ENCODE data around the gene PELI3. TPM values are rescaled to one million over a fixed set of nuclear protein-coding genes. Genes with fewer than 3 reads are reported as not detected.

PELI3 gene
- total RNA-seq, 4 donors from 2014 or later: 6.3 to 17.2 (median 8.8) TPM

DNA sequence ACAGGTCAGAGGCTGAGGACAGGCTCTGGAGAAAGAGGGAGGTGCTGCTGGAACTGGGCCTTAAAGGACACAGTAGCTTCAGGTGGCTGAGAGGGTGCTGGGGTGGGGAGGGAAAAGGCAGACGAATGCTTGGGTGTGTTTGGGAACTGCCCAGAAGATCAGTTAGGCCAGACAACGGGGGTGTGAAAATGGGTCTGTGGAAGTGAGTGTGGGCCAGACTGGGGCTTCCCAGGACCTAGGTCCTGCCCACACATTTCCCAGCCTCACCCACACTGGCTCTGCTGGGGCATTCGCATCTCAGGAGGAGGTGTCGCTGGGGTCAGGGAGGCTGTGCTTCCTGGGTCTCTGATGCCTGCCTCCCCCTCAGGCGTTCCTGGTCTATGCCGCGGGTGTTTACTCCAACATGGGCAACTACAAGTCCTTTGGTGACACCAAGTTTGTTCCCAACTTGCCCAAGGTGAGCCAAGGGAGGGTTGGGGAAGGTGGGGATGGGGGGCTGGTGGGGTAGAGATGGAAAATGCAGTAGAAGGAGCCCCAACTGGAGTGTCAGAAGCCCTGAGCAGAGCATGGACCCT, 18.2 kb downstream of the PELI3 start:
- Histone ChIP-seq H3K27me3 (no peaks in the 10 kb centered on the region), H3K27ac (no peak overlapping the region), H3K4me3 (no peak overlapping the region), H3K4me1 (peaks cover 4 to 10% (median 7%) of the 10 kb centered on the region in 3 donors), H3K36me3 (peaks cover 0 to 80% (median 6%) of the 10 kb centered on the region in 3 donors), H3K9me3 (no peaks in the 10 kb centered on the region)
- DNase-seq: no peak
- intact Hi-C loops (cut with DNase I): no loop called here
- TF ChIP-seq POLR2A (IDR thresholded peaks at IDR 0.05): no peak
- TF ChIP-seq CTCF (IDR thresholded peaks at IDR 0.05): no peak
- 53 to 59% methylated on average over 4 to 7 of the region's 7 CpGs for WGBS, 2 donors

DNA sequence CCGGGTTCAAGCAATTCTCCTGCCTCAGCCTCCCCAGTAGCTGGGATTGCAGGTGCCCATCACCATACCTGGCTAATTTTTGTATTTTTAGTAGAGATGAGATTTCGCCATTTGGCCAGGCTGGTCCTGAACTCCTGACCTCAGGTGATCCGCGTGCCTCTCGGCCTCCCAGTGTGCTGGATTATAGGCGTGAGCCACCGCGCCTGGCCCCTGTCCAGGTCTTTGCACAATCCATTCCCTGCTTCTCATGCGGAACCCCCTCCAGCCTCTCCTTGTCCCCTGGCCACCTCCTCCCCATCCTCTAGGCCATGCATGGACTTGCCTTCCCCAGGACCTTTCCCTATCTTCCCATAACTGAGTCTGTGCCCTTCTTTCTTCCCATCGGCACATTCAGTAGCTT, 22.3 kb downstream of the PELI3 start:
- intact Hi-C loops (cut with DNase I): no loop called here
- no peak for DNase-seq
- TF ChIP-seq POLR2A (IDR thresholded peaks at IDR 0.05): no peak
- TF ChIP-seq CTCF (IDR thresholded peaks at IDR 0.05): no peak
- H3K27ac ChIP-seq: no peak overlapping the region
- H3K4me1 ChIP-seq: no peaks in the 10 kb centered on the region
- peaks cover 9 to 99% (median 15%) of the 10 kb centered on the region in 3 donors for H3K36me3 ChIP-seq
- no peak overlapping the region for H3K4me3 ChIP-seq
- 69 to 78% methylated on average over 9 to 10 of the region's 10 CpGs for WGBS, 2 donors
- no peaks in the 10 kb centered on the region for H3K27me3 ChIP-seq
- H3K9me3 ChIP-seq: no peaks in the 10 kb centered on the region

DNA sequence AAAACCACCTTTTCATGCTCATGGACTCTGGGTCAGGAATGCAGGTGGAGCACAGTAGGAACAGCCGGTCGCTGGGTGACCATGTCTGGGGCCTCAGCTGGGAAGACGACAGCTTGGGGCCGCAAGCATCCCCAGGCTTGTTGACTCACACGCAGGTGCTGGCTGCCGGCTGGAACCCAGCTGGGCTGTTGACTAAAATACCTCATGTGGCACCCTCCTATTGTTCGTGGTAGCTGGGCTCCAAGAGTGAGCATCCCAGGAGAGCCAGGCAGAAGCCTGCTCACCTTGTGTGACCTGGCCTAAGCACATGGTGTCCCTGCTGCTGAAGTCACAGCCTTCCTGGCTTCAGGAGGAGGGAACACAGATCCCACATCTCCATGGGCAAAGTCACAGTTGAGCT, 22.9 kb downstream of the PELI3 start:
- no peak for TF ChIP-seq POLR2A (IDR thresholded peaks at IDR 0.05)
- no peak for TF ChIP-seq CTCF (IDR thresholded peaks at IDR 0.05)
- intact Hi-C loops (cut with DNase I): no loop called here

DNA sequence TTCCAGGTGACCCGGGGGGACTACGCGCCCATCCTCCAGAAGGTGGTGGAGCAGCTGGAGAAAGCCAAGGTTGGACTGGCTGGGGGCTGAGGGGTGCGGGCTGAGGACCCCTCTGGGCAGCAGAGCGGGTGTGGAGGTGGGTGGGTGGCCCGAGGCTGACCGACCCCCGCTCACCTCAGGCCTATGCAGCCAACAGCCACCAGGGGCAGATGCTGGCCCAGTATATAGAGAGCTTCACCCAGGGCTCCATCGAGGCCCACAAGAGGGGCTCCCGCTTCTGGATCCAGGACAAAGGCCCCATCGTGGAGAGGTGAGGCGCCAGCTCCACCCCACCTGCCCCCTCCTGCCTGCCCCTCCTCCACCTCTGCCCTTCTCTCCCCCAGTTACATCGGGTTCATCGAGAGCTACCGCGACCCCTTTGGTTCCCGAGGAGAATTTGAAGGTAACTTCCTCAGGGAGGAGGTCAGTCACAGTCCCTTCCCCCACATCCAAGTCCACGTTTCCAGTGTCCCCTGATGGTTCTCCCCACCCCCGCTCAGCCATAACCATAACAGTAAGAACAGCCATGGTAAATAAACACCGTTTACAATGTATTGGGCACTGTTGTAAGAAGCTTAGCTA, 24.7 kb downstream of the PELI3 start:
- Histone ChIP-seq H3K4me3 (no peak overlapping the region), H3K9me3 (no peaks in the 10 kb centered on the region), H3K27ac (no peak overlapping the region), H3K27me3 (no peaks in the 10 kb centered on the region), H3K4me1 (no peaks in the 10 kb centered on the region), H3K36me3 (peaks cover 15 to 98% (median 21%) of the 10 kb centered on the region in 3 donors)
- TF ChIP-seq POLR2A (IDR thresholded peaks at IDR 0.05) (no peak), CTCF (IDR thresholded peaks at IDR 0.05) (peak in 1 of 6 experiments; percentile 20)
- intact Hi-C loops (cut with DNase I): no loop called here
- WGBS, 2 donors: 57 to 73% methylated on average over 7 to 13 of the region's 20 CpGs
- DNase-seq: no peak

More for the DNA sequence above, 22.9 kb downstream of the PELI3 start:
- no peaks in the 10 kb centered on the region for H3K4me1 ChIP-seq
- no peak overlapping the region for H3K4me3 ChIP-seq
- WGBS, 2 donors: 100% methylated on average over 4 of the region's 7 CpGs; no CpG with 5 or more reads in 1 of the 2 donors
- no peak overlapping the region for H3K27ac ChIP-seq
- H3K36me3 ChIP-seq: peaks cover 12 to 98% (median 15%) of the 10 kb centered on the region in 3 donors
- no peaks in the 10 kb centered on the region for H3K9me3 ChIP-seq
- no peaks in the 10 kb centered on the region for H3K27me3 ChIP-seq
- no peak for DNase-seq

DNA sequence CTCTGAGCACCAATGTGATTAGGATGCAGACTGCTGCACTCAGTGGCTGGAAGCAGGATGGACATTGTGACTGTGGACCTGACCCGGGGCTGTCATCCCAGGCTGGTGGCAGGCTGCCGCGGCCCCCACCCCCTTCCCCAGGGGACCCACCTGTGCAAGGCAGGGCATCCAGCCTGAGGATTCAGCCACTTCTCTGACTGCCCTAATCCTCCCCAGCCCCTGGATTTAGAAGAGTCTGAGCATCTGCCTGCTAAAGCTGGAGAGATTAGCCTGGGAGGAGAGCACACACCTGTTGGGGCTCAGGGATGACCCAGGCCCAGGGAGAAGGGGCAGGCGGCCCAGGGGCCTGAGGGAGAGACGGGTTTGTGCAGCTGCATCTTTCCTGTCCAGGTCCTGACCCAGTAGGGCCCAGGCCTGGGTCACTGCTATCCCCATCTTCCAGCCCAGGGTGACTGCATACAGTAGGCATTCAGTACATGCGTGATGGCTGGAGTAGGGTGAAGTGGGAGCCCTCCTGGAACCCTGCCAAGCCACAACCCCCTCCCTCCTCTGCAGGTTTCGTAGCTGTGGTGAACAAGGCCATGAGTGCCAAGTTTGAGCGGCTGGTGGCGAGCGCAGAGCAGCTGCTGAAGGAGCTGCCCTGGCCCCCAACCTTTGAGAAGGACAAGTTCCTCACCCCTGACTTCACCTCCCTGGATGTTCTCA, 25.6 kb downstream of the PELI3 start:
- H3K27ac ChIP-seq: no peak overlapping the region
- H3K36me3 ChIP-seq: peaks cover 9 to 98% (median 21%) of the 10 kb centered on the region in 3 donors
- WGBS, 2 donors: 76 to 100% methylated on average over 3 to 7 of the region's 10 CpGs
- no peaks in the 10 kb centered on the region for H3K27me3 ChIP-seq
- H3K9me3 ChIP-seq: no peaks in the 10 kb centered on the region
- no peak overlapping the region for H3K4me3 ChIP-seq
- TF ChIP-seq POLR2A (IDR thresholded peaks at IDR 0.05) (no peak), CTCF (IDR thresholded peaks at IDR 0.05) (no peak)
- H3K4me1 ChIP-seq: no peaks in the 10 kb centered on the region
- no peak for DNase-seq
- intact Hi-C loops (cut with DNase I): no loop called here

Measured in esophagus squamous epithelium (tissue), 5 donors.